ENCODE data around the gene XYLT1. TPM values are rescaled to one million over a fixed set of nuclear protein-coding genes. Genes with fewer than 3 reads are reported as not detected.

XYLT1 gene
- total RNA-seq, 3 donors from 2014 or later, result 23.1 to 44.0 (median 34.1) TPM

DNA sequence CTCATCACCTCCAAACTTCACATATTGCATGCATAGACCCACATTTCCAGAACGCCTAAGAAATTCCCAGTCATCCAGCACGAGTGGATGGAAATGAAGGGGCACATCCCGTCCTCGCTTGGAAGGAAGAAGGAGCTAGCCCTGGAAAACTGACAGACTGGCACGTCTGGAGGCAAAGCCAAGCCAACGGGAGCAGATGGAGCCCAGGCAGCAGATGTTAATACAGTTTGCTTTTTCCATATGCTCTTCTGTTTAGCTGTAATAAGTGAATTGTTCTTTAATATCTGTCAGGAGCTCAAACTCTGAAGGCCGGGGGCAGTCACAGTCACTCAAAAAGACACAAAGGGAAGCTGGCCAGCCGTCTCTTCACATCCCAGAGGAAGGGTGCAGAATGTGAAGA, 187.7 kb downstream of the XYLT1 start:
- intact Hi-C loops (cut with DNase I, micrococcal nuclease), result no loop called here
- Histone ChIP-seq H3K4me3 (no peak overlapping the region), H3K36me3 (ENCODE audit: low read depth) (no peaks in the 10 kb centered on the region), H3K9me3 (no peaks in the 10 kb centered on the region), H3K4me1 (ENCODE audit: low read depth) (peaks cover 8% of the 10 kb centered on the region)
- ATAC-seq (no peak), DNase-seq (no peak)
- TF ChIP-seq CTCF (IDR thresholded peaks at IDR 0.05), result no peak

- TF ChIP-seq CTCF (IDR thresholded peaks at IDR 0.05), result no peak
- DNase-seq (no peak), ATAC-seq (no peak)
- no peaks in the 10 kb centered on the region for H3K9me3 ChIP-seq
- intact Hi-C loops (cut with DNase I, micrococcal nuclease), result no loop called here
- H3K4me3 ChIP-seq, result no peak overlapping the region
- H3K36me3 ChIP-seq (ENCODE audit: low read depth), result no peaks in the 10 kb centered on the region
- H3K4me1 ChIP-seq (ENCODE audit: low read depth), result peaks cover 13% of the 10 kb centered on the region
Measured at GRCh38 chr16:17282247-17282646, 188.5 kb downstream of the XYLT1 start.

GRCh38 chr16:17281052-17281451, 189.7 kb downstream of the XYLT1 start:
- Histone ChIP-seq H3K4me1 (ENCODE audit: low read depth) (peaks cover 22% of the 10 kb centered on the region), H3K36me3 (ENCODE audit: low read depth) (no peaks in the 10 kb centered on the region), H3K9me3 (no peaks in the 10 kb centered on the region), H3K4me3 (no peak overlapping the region)
- DNase-seq (no peak), ATAC-seq (no peak)
- no peak for TF ChIP-seq CTCF (IDR thresholded peaks at IDR 0.05)
- intact Hi-C loops (cut with DNase I, micrococcal nuclease), result no loop called here

GRCh38 chr16:17278988-17279387, 191.8 kb downstream of the XYLT1 start:
- no peak for TF ChIP-seq CTCF (IDR thresholded peaks at IDR 0.05)
- H3K4me3 ChIP-seq, result no peak overlapping the region
- DNase-seq (no peak), ATAC-seq (no peak)
- no peaks in the 10 kb centered on the region for H3K36me3 ChIP-seq (ENCODE audit: low read depth)
- intact Hi-C loops (cut with DNase I, micrococcal nuclease), result no loop called here
- H3K4me1 ChIP-seq (ENCODE audit: low read depth), result peaks cover 37% of the 10 kb centered on the region
- H3K9me3 ChIP-seq, result no peaks in the 10 kb centered on the region

- peak; percentile 56 for ATAC-seq
- Histone ChIP-seq H3K4me1 (ENCODE audit: low read depth) (peaks cover 43% of the 10 kb centered on the region), H3K9me3 (no peaks in the 10 kb centered on the region), H3K4me3 (no peak overlapping the region), H3K36me3 (ENCODE audit: low read depth) (no peaks in the 10 kb centered on the region)
- TF ChIP-seq CTCF (IDR thresholded peaks at IDR 0.05), result peak; percentile 11
- intact Hi-C loops (cut with DNase I, micrococcal nuclease), result no loop called here
- DNase-seq, result peak; percentile 63 to 81 (median 73)
Measured at GRCh38 chr16:17277981-17278381, 192.8 kb downstream of the XYLT1 start.

DNA sequence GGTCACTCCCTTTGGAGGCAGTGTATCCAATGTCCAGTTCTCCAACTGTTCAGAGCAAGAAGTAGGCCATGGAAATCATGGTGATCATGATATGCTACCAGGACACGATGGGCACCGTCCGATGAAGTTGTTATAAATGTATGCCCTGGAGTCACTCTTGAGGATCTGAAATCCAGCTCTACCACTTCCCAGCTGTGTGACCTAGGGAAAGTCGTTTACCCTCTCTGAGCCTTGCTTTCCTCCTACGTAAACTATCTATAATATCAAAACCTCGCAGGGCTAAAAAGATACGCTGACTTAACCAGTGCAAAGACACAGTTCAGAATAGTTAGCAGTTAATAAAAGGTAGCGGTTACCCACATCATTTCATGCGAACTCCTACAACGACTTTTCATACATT, 194.2 kb downstream of the XYLT1 start:
- intact Hi-C loops (cut with DNase I, micrococcal nuclease), result no loop called here
- Histone ChIP-seq H3K36me3 (ENCODE audit: low read depth) (no peaks in the 10 kb centered on the region), H3K9me3 (no peaks in the 10 kb centered on the region), H3K4me1 (ENCODE audit: low read depth) (peaks cover 42% of the 10 kb centered on the region), H3K4me3 (no peak overlapping the region)
- TF ChIP-seq CTCF (IDR thresholded peaks at IDR 0.05), result no peak
- ATAC-seq (no peak), DNase-seq (no peak)
